Measurements from ENCODE around the gene AP2A1.
"Not testable (repeated sequence)": the region's sequence is repeated elsewhere in the genome, so short reads cannot be mapped to it uniquely, and the experiment has no call there.

AP2A1 gene

GRCh38 chr19:49766930-49767299 lies at the start of gene AP2A1:
Gene AP2A1, plus strand, starts transcription at chr19:49767001. Its CDS starts 133 bp downstream, at chr19:49767134.
- no peak for DNase-seq (ENCODE audit: low spot score)

GRCh38 chr19:49718511-49718910 lies 48.3 kb upstream of the AP2A1 start:
- DNase-seq (ENCODE audit: low spot score), result no peak

GRCh38 chr19:49718991-49719390 lies 47.8 kb upstream of the AP2A1 start:
- DNase-seq (ENCODE audit: low spot score), result no peak

- not testable (repeated sequence) for DNase-seq (ENCODE audit: low spot score)
These were observed 47.4 kb upstream of the AP2A1 start for GRCh38 chr19:49719420-49719819.

GRCh38 chr19:49727217-49728030 lies 39.4 kb upstream of the AP2A1 start:
- peak; percentile 32 for DNase-seq (ENCODE audit: low spot score)

- no peak for DNase-seq (ENCODE audit: low spot score)
These were observed 36.6 kb upstream of the AP2A1 start for GRCh38 chr19:49730166-49730565.

GRCh38 chr19:49738268-49738667 lies 28.5 kb upstream of the AP2A1 start:
- no peak for DNase-seq (ENCODE audit: low spot score)

- DNase-seq (ENCODE audit: low spot score), result no peak
These were observed 27.7 kb upstream of the AP2A1 start for GRCh38 chr19:49739098-49739497.

GRCh38 chr19:49739933-49740332 lies 26.9 kb upstream of the AP2A1 start:
- no peak for DNase-seq (ENCODE audit: low spot score)

GRCh38 chr19:49741210-49741844 lies 25.5 kb upstream of the AP2A1 start:
- DNase-seq (ENCODE audit: low spot score), result no peak

GRCh38 chr19:49744946-49745381 lies 21.8 kb upstream of the AP2A1 start:
- no peak for DNase-seq (ENCODE audit: low spot score)

GRCh38 chr19:49746206-49746958 lies 20.4 kb upstream of the AP2A1 start:
- no peak for DNase-seq (ENCODE audit: low spot score)

GRCh38 chr19:49749055-49749716 lies 17.6 kb upstream of the AP2A1 start:
- peak; percentile 37 for DNase-seq (ENCODE audit: low spot score)

GRCh38 chr19:49749771-49750170 lies 17.0 kb upstream of the AP2A1 start:
- no peak for DNase-seq (ENCODE audit: low spot score)

- no peak for DNase-seq (ENCODE audit: low spot score)
These were observed 14.1 kb upstream of the AP2A1 start for GRCh38 chr19:49752701-49753100.

GRCh38 chr19:49755956-49756355 lies 10.8 kb upstream of the AP2A1 start:
- DNase-seq (ENCODE audit: low spot score), result no peak

- DNase-seq (ENCODE audit: low spot score), result peak; percentile 75
These were observed 8.5 kb upstream of the AP2A1 start for GRCh38 chr19:49758292-49758691.

- DNase-seq (ENCODE audit: low spot score), result no peak
These were observed 5.6 kb upstream of the AP2A1 start for GRCh38 chr19:49761249-49761624.

GRCh38 chr19:49761625-49762311 lies 5.0 kb upstream of the AP2A1 start:
- DNase-seq (ENCODE audit: low spot score), result peak; percentile 48

- DNase-seq (ENCODE audit: low spot score), result no peak
These were observed 3.6 kb upstream of the AP2A1 start, which contains the start of gene TSKS for GRCh38 chr19:49763230-49763629. Gene TSKS, minus strand, starts transcription at chr19:49763306. Its CDS starts 59 bp downstream, at chr19:49763247.

GRCh38 chr19:49764341-49764740 lies 2.5 kb upstream of the AP2A1 start:
- no peak for DNase-seq (ENCODE audit: low spot score)

All from AG08395 (cell line).